Ascending aorta (tissue), 2 donors: ENCODE data around the gene LTA. TPM values are rescaled to one million over a fixed set of nuclear protein-coding genes. Genes with fewer than 3 reads are reported as not detected.
A peak's percentile ranks its signal among the peaks of the same experiment; 100 is the strongest.

ENCODE experiments used
- DNase-seq, 2 donors: peaks; one replicate each; pipeline ENCODE4 v3.0.0-alpha.2; 2019; ENCODE audit warnings: low spot score in 2 of 2
- H3K27ac ChIP-seq, 2 donors: fragments of 200-600 bp; sonication (generic); one replicate each; pipeline ENCODE4 v1.5.1; 2016 to 2017; ENCODE audit warnings: mild to moderate bottlenecking in 1 of 2
- H3K27me3 ChIP-seq: fragments of 200-600 bp; sonication (generic); one replicate; pipeline ENCODE4 v1.5.1; 2017
- H3K36me3 ChIP-seq, 2 donors: fragments of 200-600 bp; sonication (generic); one replicate each; pipeline ENCODE4 v1.5.1; 2016
- H3K4me1 ChIP-seq, 2 donors: fragments of 200-600 bp; sonication (generic); one replicate each; pipeline ENCODE4 v1.5.1; 2016 to 2017; ENCODE audit warnings: mild to moderate bottlenecking in 1 of 2
- H3K4me3 ChIP-seq, 2 donors: fragments of 200-600 bp; sonication (generic); one replicate each; pipeline ENCODE4 v1.5.1; 2016 to 2017; ENCODE audit warnings: mild to moderate bottlenecking in 1 of 2
- H3K9me3 ChIP-seq, 2 donors: fragments of 200-600 bp; sonication (generic); one replicate each; pipeline ENCODE4 v1.5.1; 2016
- CTCF ChIP-seq, 3 experiments: fragments of 200-600 bp in 2 of 3; fragments of 450-650 bp in 1 of 3; sonication (generic) in 2 of 3; IDR thresholded peaks; one replicate each; pipeline ENCODE4 v1.5.1; 2016 to 2019; ENCODE audit warnings: antibody characterized with exemption in 3 of 3, mild to moderate bottlenecking in 1 of 3, moderate library complexity in 1 of 3
- intact Hi-C: fragments of 100-400 bp; cut with DNase I; formaldehyde crosslinking; loops from one replicate; pipeline ENCODE4 v1.15.1; 2023
- total RNA-seq: library from RNA; depleted of rRNA; stranded (reverse); fragments of >200 nt; gene quantifications from one replicate; pipeline ENCODE4 v1.1.0, GENCODE V29; 2016

The LTA gene
- total RNA-seq, 1 donor from 2014 or later: not detected

DNA sequence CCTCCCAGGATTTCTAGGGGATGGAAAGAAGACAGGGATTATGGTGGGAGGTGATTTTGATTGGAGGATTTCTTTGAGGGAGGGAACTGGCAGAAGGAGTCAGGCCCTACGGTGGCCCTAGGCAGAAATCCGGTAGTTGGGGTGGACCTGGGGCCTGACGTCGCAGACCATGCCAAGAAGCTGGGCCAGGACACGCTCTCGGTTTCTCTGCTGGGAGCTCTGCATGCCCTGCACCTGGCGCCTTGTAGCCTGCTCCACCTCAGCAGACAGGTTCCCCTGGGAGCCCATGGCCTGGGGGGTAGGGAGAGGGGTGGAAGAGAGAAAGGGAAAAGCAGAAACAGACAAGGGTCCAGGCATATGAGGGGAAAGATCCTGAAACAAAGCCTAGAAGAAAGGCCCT, 26.8 kb upstream of the LTA start:
- peaks cover under 1 to 8% of the 10 kb centered on the region in 2 donors for H3K36me3 ChIP-seq
- no peak overlapping the region for H3K27ac ChIP-seq
- intact Hi-C loops: loop anchor here (5.0 to 10.0 kb wide), 5 partner anchors 187 to 1870 kb away; partner anchors contain the start of genes AGER, CUTA, MRPS18B and PHF1
- H3K27me3 ChIP-seq: no peaks in the 10 kb centered on the region
- DNase-seq: no peak
- H3K4me1 ChIP-seq: peaks cover 11 to 20% of the 10 kb centered on the region in 2 donors
- no peak overlapping the region for H3K4me3 ChIP-seq
- no peaks in the 10 kb centered on the region for H3K9me3 ChIP-seq
- no peak for TF ChIP-seq CTCF (IDR thresholded peaks at IDR 0.05)

- Histone ChIP-seq H3K36me3 (peaks cover 0 to 16% of the 10 kb centered on the region in 2 donors), H3K27me3 (no peaks in the 10 kb centered on the region), H3K9me3 (no peaks in the 10 kb centered on the region), H3K27ac (peak within 1 kb of the TSS; percentile 72 to 84), H3K4me1 (peaks cover 6 to 15% of the 10 kb centered on the region in 2 donors), H3K4me3 (peak within 1 kb of the TSS; percentile 58 to 67)
- peak; percentile 55 to 95 for DNase-seq
- peak; percentile 96 to 99 (median 98) for TF ChIP-seq CTCF (IDR thresholded peaks at IDR 0.05)
- intact Hi-C loops: loop anchor here (1.0 to 10.0 kb wide), 8 partner anchors 35 to 1868 kb away; partner anchors contain the start of genes AGER, BAG6, CUTA and MRPS18B
Measured at GRCh38 chr6:31546339-31546957, 25.6 kb upstream of the LTA start, which contains the start of gene ATP6V1G2. Gene ATP6V1G2 (minus strand): TSS chr6:31546608. CDS start chr6:31546559, 49 bp downstream.

DNA sequence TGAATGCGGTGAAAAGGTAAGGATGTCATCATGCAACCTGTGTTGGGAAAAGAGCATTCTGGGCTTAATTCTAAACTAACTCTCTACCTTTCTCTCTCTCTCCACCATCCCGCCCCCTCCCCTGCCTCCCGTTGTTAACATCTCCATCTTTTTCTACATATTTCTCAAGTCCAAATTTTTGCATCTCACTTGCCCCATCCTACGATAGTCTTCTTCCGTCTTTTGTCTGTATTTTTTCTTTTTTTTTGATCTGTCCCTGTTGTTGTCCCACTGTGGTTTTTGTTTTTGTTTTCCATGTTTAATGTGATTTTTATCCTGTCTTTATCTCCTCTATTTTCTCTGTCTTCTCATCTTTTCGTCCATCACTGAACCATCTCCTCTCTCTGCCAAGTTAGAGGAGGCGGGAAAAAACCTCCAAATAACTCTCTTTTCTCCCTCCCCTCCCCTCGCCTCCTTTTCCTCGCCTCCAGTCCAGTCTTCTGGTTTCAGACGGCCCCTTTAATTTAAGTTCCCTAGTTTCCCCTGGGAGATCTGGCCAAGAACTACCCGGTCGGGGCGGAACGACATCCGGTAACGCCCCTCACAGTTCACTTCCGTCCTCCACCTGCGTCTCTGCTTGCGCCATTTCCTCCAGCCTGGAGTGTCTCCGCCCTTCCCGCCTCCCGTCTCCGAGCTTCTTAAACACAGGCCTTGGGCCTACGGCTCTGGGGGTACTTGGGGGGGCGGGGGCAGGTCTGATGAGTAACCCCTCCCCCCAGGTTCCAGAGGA, 24.9 kb upstream of the LTA start, which contains the start of gene NFKBIL1:
Gene NFKBIL1 (plus strand): TSS at position 651 of the 769 bp plus-strand sequence. CDS start 87 bp downstream, at position 738.
- Histone ChIP-seq H3K27me3 (no peaks in the 10 kb centered on the region), H3K4me1 (peaks cover 6 to 15% of the 10 kb centered on the region in 2 donors), H3K36me3 (peaks cover 0 to 21% of the 10 kb centered on the region in 2 donors), H3K27ac (peak within 1 kb of the TSS; percentile 72 to 84), H3K9me3 (no peaks in the 10 kb centered on the region), H3K4me3 (peak within 1 kb of the TSS; percentile 58 to 67)
- no peak for TF ChIP-seq CTCF (IDR thresholded peaks at IDR 0.05)
- peak; percentile 89 to 99 for DNase-seq
- intact Hi-C loops: loop anchor here (1.0 to 10.0 kb wide), 9 partner anchors 34 to 1868 kb away; partner anchors contain the start of genes AGER, BAG6, CUTA and MRPS18B

GRCh38 chr6:31547727-31548543, 24.2 kb upstream of the LTA start:
- no peak for TF ChIP-seq CTCF (IDR thresholded peaks at IDR 0.05)

GRCh38 chr6:31548544-31548873, 23.6 kb upstream of the LTA start:
- Histone ChIP-seq H3K27me3 (no peaks in the 10 kb centered on the region), H3K9me3 (no peaks in the 10 kb centered on the region), H3K36me3 (peaks cover 0 to 24% of the 10 kb centered on the region in 2 donors), H3K27ac (peak overlapping the region; percentile 72 to 84), H3K4me3 (peak overlapping the region; percentile 58 to 67), H3K4me1 (peaks cover 6 to 8% of the 10 kb centered on the region in 2 donors)
- intact Hi-C loops: loop anchor here (5.0 to 10.0 kb wide), 5 partner anchors 184 to 1866 kb away; partner anchors contain the start of genes AGER, CUTA, MRPS18B and PHF1
- no peak for TF ChIP-seq CTCF (IDR thresholded peaks at IDR 0.05)
- no peak for DNase-seq

More at GRCh38 chr6:31547727-31548543, 24.2 kb upstream of the LTA start:
- Histone ChIP-seq H3K4me3 (peak overlapping the region; percentile 58 to 67), H3K9me3 (no peaks in the 10 kb centered on the region), H3K27ac (peak overlapping the region; percentile 72 to 84), H3K4me1 (peaks cover 6 to 9% of the 10 kb centered on the region in 2 donors), H3K36me3 (peaks cover 0 to 24% of the 10 kb centered on the region in 2 donors), H3K27me3 (no peaks in the 10 kb centered on the region)
- intact Hi-C loops: loop anchor here (1.0 to 10.0 kb wide), 7 partner anchors 72 to 1867 kb away; partner anchors contain the start of genes AGER, BAG6, CUTA and MRPS18B
- no peak for DNase-seq
